Measurements from ENCODE around the gene CFAP161. TPM values are rescaled to one million over a fixed set of nuclear protein-coding genes. Genes with fewer than 3 reads are reported as not detected.

Gene CFAP161
- total RNA-seq, result 0.43 and 0.54 TPM in 2 replicates

GRCh38 chr15:81133782-81134461, at the start of gene CFAP161:
TSS of gene CFAP161 (plus strand) at chr15:81134270. CDS start at chr15:81134330, 60 bp downstream.

GRCh38 chr15:81196576-81197254, 62.6 kb downstream of the CFAP161 start, which contains the start of gene IL16:
TSS of gene IL16 (plus strand) at chr15:81196879. CDS start at chr15:81225400, 28,521 bp downstream.

Other genes with a start within 250 kb of the CFAP161 start
- 13.3 and 15.4 TPM in 2 replicates for gene MESD, start 144.5 kb upstream of the CFAP161 start, total RNA-seq
- 9.2 and 9.5 TPM in 2 replicates for gene TLNRD1, start 133.3 kb upstream of the CFAP161 start, total RNA-seq
- gene IL16, start 62.6 kb downstream of the CFAP161 start, total RNA-seq, result 3.3 and 6.2 TPM in 2 replicates
- gene STARD5, start 189.9 kb downstream of the CFAP161 start, total RNA-seq, result 2.1 and 2.2 TPM in 2 replicates
- gene TMC3, start 239.9 kb downstream of the CFAP161 start, total RNA-seq, result not detected in 2 replicates